WTC11 (cell line): ENCODE measurements around the gene OMG.

Source experiments
- CTCF ChIP-seq: fragments of 200-600 bp; IDR thresholded peaks from 2 replicates; pipeline ENCODE4 v1.8.0; 2022; ENCODE audit warnings: antibody characterized with exemption
- E2F4 ChIP-seq: sonication (generic); formaldehyde crosslinking; IDR thresholded peaks from 2 replicates; pipeline ENCODE4 v1.8.1; 2022; ENCODE audit warnings: low read depth, mild to moderate bottlenecking, moderate library complexity, missing genetic modification reagents, borderline replicate concordance
- PREB ChIP-seq: sonication (generic); formaldehyde crosslinking; IDR thresholded peaks from 2 replicates; pipeline ENCODE4 v1.8.1; 2022; ENCODE audit warnings: mild to moderate bottlenecking, missing genetic modification reagents, moderate library complexity, borderline replicate concordance
- ZNF232 ChIP-seq: sonication (generic); formaldehyde crosslinking; IDR thresholded peaks from 2 replicates; pipeline ENCODE4 v1.8.0; 2022; ENCODE audit warnings: mild to moderate bottlenecking, missing genetic modification reagents

GRCh38 chr17:31251105-31251969 is 45.7 kb downstream of the OMG start:
- no peak for TF ChIP-seq PREB (CRISPR knock-in tag)
- TF ChIP-seq CTCF = no peak
- no peak for TF ChIP-seq E2F4 (CRISPR knock-in tag)
- TF ChIP-seq ZNF232 (CRISPR knock-in tag) = no peak
